GM18867 (cell line): ENCODE results near the gene TSPAN3.

ENCODE experiments used
- ATAC-seq: cut with Tn5 transposase; IDR thresholded peaks from one replicate; pipeline ENCODE4 v1.9.1; 2021; ENCODE audit warnings: mild to moderate bottlenecking, moderate library complexity; ENCODE audit not compliant: unreplicated experiment

The TSPAN3 gene

DNA sequence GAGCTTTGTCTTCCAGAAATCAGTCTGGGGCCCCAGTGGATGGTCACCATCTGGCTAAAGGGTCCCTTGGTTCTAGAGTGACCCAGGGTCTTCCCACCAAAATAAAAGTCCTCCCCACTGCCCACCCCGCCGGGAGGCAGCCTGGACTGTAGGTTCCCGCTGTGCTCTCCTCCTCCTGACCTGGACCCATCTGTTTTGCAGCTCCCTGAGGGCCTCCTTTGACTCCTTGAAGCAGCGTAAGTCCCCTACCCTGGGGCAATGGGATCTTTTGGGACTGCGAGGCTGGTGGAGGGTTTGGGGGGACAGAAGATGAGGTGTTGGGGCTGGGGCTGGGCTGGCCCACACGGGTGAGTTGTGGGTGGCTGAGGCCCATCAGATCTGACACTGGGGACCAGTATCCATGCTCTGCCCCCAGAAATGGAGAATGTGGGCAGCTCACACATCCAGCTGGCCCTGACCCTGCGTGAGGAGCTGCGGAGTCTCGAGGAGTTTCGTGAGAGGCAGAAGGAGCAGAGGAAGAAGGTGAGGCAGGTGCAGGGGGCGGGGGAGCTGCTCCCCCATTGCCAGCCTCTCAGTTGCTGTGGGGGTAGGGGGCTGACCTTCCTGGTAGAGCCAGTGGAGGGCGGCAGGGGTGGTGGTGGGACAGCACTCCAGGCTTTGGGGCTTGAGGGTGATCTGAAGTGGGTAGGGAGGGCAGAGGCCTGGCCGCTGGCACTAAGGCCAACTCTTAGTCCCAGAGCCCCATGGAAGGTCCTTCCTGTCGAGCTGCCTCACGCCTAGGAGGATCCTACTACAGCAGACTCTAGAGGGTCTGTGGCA, 45.6 kb downstream of the TSPAN3 start:
- no peak for ATAC-seq

DNA sequence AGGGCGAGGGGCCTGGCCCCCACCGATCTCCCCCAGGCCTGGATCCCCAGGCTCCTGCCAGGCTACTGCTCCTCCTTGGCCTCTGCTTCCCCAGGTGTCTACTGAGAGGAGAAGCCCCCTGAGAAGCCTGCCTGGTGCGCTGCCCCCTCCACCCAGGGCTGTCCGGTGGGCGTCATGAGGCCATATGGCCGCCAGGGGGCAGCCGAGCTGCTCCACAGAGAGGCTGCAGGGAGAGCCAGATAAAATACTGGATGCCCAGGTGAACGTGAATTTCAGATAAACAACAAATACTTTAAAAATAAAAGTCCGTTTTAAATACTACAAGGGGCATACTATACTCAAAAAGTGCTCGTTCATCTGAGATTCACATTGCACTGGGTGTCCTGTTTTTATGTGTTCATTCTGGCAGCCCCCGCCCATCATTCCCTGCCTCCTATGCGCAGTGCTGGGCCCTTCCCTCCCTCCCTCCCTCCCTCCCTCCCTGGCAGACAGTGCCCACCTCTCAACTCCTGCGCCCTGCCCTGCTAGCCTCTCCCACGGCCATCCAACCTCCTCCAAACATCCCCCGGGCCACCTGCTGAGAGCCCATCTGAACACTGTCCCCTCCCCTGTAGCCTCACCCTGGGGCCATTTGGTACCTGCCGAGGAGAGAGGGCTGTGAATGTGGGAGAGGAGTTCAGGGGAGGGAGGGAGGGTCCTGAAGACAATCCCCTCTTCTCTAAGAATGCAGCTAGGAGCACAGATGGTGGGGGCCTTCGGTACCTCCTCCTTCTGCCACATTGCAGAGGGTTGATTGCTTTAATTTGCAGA, 46.4 kb downstream of the TSPAN3 start:
- ATAC-seq, result peak; percentile 43

DNA sequence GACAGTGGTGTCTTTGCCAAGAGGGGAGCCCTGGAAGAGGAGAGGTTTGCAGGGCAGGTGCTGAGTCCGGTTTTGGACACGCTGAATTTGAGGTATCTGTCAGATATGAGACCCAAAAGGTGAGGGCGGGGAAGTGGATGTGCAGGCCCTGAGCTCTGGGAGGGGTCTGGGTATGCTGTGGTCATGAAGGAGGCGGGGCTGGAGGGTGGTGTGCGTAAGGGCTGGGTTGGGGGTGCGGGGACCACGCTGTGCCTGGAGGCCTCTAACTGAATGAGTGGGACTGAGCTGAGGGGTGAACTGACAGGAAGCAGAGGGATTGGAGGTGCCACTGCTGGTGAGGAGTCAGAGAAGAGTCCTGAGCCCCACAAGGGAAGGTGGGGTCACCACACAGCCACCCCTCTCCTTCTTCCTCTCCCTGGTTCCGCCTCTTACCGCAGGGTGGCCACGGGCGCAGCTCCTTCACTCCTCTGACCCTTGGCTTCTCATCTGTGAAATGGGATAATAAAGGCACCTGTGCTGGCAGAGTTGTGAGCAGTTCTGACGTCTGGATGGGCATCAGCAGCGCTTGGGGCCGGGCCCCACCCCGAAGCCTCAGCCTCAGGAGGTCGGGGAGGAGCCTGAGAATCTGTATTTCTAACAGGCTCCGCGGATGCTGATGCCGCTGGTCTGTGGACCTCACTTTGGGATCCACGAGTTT, 47.2 kb downstream of the TSPAN3 start:
- no peak for ATAC-seq

DNA sequence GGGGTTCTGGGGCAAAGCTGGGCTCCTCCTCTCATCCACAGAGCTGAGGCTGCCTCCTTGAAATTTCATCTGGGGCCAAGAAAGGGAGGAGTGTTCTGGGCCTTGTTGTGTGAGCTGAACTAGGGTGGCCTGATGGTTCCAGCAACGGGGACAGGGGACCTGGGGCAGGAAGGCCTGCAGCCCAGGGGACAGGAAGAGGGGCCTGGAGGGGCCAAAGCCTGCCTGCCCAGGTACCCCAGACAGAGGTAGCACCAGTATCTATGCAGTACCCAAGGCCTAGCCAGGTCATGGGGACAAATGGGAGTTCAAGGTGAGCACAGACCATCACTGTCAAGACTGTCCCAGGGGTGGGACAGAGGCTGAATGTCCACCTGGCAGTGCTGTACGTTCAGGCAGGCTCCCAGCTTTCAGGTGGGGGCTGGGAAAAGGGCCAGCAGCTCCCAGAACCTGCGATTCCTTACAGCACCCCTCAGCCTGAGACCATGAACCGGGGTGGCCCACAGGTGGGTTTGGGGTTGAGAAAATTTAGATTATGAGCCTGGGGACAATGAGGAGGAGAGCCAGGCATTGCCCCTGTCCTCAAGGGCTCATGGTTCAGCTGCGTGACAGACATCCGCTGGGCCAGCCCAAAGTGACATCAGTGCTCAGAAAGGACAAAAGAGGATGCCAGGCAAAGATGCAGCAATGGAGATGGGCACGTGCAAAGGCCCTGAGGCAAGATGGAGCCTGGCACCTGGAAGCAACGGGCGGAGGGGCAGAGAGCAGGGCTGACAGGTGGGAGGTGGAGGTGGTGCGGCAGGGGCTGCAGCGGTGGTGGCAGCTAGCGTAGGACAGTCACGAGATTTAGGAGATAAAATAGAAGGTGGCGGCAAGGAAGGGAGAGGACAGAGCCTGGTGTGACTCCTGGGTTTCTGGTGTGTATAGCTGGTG, 48.0 kb downstream of the TSPAN3 start:
- no peak for ATAC-seq

DNA sequence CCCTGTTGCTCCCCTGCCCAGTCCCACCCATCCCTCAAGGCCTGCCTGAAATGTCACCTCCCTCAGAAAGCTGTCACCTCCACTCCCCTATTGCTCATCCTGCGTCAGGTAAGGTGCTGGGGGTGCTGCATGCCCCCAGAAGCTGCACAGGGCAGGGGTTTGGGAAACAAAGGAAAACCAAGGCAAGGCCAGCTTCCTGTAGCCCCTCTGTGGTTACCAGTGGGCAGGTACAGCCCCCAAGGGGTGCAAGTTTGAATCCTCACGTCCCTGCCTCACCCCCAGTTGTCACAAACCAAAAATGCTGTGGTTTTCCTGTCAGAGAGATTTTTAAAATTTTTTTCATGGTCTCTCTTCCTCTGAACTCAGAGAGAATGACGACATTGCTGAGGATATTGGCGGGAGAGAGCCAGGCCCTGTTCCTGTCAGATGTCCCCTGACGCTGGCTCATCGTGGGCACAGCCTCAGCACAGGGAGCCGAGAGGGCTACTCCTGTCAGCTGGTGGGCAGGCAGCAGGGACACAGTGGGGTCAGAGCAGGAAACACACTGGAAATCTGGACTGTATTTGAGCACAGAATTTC, 49.0 kb downstream of the TSPAN3 start:
- no peak for ATAC-seq

DNA sequence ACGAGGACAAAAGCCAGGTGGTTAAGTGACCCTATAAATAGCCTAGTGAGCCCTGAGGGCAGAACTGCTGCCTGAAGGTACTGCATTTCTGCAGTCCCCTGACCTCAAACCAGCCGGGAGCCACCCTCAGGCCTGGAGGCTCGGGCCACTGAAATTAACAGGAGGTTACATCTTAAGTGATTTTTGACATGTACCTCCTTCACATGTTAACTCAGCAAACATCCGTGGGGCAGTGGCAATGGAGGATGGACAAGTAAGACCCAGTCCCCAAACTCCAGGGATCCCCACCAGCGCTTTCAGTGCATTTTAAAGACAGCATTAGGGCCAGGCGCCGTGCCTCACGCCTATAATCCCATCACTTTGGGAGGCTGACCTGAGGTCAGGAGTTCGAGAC, 49.8 kb downstream of the TSPAN3 start:
- ATAC-seq, result no peak

DNA sequence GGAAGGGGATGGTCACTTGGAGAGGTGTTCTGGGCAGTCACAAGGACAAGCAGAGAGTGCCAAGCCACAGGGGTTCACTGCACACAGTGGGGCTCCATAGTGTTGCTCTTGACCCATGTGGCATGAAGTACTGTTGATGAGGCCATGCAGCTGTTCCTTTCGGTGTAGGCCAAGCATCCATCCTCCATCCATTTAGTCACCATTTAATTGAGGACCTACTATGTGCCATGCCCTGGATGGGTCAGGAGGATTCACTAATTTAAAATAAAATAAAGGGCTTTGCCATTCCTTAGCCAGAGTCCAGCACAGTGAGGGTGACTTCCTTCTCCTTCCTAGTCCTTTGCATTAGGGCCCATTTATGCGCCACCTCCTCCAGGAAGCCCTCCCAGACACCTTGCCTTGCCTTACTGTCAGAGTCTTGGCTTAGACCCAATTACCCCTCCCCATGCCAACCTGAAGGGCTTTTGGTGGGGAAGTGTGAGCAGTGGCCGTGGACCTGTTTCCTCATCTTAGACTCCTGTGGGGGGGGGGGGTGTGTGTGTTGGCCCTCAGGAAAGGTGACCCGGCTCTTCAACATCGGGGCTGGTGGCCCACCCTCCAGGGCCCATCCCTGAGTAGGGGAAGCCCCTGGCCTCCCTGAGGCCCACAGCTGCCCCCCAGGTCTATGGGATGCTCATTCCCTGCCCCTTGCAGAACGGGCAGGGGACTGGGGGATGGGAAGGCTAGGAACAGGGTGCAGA, 50.4 kb downstream of the TSPAN3 start:
- no peak for ATAC-seq

DNA sequence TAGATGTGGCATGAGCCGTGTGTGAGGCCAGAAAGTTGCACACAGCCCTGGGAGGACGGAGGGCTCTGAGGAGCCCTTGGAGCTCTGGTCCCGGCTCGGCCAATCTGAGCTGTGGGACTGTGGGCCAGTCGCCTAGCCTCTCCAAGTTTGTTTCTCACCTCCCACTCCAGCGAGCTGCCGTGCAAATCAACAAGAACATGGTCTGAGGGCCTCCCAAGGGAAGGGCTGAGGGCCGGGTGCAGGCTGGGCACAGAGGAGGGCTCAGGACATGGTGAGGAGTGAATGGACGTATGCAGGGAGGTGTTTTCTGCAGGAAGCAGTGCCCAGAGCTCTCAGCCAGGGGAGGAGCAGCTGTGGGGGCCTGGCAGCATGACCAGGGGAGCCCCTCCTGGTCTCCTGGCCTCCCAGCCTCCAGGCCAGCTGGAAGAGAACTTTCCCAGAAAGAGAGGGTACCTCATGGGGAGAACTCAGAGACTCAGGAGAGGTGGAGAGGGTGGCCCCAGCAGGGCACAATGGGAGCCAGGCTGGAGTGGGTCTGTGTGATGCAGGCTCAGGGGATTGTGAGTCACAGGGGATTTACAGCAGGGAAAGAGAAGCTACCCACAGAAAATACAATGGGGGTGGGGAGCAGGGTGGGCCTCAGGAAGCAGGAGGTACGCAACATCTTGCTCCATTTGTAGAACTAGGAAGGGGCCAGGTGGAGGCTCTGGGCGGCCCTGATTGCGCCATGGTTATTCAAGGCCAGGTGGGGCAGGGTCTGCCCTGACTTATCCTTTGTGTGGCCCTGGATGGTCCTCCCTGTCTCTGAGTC, 51.2 kb downstream of the TSPAN3 start:
- ATAC-seq, result no peak

DNA sequence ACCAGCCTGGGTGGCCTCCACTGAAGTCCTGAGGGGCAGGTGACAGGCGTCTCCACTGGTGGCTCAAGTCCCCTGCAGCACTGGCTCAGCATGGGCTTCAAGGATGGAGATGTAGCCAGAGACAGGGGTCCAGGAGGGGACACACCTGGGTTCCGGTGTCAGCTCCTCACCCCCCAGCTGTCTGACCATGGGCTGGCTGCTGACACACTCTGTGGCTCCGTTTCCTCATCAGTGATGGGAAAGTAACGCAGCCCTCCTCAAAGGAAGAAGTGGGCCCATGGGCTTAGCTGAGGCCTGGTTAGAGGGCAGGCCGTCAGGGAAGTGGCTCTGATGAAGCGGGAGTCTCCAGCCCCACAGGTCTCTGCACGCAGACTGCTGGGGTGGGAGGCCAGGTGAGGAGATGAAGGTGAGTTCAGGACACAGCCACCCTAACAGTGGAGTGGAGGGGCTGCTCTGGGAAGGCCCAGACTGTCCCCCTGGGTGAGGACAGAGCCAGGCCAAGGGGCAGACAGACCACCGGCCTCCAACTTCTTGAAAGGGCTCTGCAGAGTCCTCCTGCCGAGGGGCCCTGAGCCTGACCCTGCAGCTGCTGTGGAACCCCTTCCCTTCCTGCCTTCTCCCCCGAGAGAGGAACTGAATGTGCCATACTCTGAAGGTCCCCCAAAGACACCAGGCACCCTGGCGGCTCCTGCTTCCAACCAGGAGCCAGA, 52.0 kb downstream of the TSPAN3 start:
- ATAC-seq, result no peak

DNA sequence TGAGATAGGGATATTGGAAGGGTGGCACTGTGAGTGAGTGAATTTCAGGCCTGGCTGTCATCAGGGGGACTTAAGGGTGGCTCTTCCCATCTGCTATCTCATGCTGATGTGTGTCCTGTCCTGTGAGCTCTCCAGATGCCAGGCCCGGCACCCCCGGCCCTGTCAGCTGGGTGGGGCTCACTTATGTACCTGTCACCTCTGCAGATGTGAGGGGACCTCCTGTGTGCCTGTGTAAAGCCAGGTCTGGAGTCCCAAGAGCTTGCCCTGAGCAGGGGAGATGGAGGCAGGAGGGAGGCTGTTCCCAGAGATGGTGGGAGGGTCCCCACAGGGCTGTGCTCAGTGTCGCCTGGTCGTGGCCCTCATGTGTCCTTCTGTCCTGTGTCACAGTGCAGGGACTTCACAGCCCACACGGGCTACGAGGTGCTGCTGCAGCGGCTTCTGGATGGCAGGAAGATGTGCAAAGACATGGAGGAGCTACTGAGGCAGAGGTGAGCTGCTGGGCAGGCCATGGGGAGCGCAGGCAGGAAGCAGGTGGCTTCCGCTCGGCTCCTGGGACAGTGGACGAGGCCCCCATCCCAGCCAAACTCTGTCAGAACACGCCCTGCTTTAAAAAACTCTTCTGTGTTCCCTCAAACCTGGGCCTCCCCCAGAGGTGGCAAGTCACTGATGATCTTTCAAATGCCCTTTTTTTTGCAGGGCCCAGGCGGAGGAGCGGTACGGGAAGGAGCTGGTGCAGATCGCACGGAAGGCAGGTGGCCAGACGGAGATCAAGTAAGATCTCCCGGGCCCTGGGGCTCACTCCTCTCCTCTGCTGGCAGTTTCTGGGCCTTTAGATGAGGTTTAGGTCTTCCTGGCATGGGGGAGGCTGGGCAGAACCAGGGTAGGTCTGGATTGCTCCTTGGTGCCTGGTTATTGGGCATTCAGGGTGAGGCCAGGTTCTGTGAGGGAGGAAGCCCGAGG, 52.9 kb downstream of the TSPAN3 start:
- ATAC-seq, result no peak

DNA sequence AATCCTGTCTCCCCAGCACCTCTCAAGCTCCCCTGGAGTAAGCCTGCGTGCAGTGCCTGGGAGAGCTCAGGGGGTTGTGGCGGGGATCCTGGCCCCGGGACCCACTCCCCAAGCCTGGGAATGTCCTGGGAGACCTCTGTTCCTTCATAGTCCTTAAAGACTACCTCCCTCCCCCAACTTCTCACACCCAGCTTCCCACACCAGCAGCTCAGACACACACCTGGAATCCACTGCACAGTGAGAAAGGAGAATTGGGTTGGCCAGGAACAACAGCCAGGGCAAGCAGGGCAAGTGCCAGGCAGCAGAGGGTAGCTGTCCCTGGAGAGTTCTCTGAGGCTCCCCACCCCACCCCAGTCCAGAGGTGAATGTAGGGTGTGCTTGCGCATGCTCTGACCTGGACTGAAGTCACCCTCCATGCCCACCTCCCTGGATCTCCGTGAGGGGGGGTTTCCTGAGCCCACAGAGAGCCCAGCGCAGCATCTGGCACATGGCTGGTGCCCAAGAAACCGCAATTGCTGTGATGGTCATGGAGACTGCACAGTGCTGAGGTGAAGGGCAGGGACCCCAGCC, 53.7 kb downstream of the TSPAN3 start:
- no peak for ATAC-seq

DNA sequence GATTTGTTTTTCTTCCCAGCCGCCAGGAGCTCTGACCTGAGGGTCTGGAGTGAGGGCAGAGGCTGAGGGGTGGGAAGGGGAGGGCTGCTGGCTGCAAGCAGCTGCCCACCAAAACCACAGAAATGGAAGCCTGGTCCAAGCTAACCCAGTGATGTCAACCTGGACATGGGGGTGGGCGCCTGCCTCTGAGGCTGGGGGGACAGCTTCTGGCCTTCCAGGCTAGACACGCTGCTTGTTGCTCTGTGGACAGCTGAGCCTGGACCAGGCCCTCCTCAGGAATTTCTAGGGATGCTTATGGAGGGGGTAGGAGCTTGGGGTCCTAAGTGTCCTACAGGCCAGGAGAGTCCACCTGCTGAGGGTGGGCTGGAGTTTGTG, 54.6 kb downstream of the TSPAN3 start:
- ATAC-seq, result no peak

DNA sequence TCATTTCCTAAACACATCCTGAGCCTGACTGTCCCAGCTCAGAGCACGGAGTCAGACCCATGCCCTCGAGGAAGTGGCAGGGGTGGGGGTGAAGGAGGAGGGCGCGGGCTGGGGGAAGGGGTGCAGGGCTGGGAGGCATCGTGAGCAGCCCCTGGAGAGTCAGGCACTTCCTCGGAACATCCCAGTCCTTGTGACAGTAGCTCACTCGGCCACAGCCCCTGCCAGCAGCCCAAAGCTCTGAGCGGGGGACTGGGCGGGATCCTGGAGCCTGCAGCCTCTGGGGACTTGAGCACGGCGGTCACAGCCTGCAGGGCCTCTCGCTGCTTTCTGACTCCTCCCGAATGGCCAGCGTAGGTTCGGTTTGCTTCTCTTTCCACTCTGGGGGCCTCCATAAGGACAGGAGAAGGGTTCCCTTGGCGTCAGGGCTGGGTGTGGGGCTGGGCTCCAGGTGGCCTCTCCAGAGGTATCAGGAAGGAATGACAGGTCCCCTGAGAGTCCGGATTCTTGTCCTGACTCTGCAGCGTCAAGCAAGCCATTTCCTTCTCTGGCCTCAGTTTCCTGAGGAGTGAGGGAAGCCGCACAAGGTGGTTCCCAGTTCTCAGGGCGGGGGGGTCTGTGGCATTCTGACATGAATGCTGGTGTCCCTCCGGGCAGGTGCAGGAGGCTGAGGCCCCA, 55.1 kb downstream of the TSPAN3 start:
- no peak for ATAC-seq

DNA sequence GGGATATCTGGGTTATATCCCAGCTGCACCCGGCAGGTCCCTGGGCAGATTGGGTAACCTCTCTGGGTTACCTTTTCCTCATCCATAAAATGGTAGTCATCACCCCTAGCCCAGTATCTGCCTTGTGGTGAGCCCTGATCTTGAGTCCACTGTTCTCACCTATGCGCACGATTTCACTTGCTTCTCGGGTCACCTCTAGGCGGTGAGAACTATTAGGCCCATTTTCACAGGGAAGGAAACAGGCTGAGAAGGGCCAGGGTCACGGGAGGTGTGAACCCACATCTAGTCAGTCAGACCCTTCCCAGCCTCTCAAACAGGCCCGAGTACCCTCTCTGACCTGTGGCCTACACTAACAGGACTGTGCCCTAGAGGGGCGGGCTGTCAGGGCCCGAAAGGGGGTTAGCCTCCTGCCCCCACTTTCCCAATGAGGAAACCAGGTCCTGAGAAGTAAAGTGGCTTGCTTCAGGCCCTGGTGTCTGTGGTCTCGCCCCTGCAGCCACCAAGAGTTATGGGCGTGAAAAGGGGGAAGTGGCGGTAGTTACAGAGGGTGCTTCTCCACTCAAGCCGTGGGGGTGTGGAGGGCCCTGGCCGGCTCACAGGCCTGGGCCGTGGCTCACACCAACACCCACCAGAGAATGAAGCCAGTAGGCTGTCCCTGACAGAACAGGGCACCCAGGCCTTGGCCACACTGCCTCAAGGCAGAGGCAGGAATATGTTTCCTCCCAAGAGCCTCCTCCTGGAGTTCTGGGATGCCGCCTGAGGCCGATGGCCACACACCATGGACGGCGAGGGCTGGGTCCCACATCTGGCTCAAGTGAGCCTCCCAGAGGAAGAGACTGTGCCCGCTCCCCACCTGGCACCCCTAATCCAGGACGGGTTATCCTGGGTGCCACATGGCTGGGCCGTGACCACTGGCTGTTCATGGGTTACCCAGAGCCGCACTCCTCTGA, 56.5 kb downstream of the TSPAN3 start:
- ATAC-seq, result peak; percentile 59

DNA sequence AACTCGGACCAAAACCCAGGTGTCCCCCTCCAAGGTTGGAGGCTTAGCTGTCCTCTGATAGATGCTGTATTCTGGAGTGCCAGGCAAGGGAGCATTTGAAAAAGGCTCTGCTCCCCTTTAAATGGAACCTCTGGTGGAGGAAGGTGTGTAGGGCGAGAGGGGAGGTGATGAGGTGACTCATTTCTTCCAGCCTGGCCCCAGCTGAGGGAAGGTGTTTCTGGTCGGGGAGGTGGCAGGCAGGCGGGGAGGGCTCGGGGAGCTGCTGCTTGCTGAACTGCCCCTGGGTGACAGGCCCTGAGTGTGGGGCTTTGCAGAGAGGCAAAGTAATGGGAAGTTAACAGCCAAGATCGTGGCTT, 57.2 kb downstream of the TSPAN3 start:
- peak; percentile 52 for ATAC-seq
